A549 treated with AZD9567 at 1 μM for 4 hours (cell line): ENCODE measurements around the gene NUCKS1. TPM values are rescaled to one million over a fixed set of nuclear protein-coding genes. Genes with fewer than 3 reads are reported as not detected.

Experiments used
- total RNA-seq: library from RNA; stranded (reverse); fragments of 200-300 nt; extraction: Qiagen RNA extraction; gene quantifications from 5 replicates; pipeline ENCODE4 v1.2.3, GENCODE V29; 2022; ENCODE audit not compliant: insufficient read depth

The NUCKS1 gene, protein sequence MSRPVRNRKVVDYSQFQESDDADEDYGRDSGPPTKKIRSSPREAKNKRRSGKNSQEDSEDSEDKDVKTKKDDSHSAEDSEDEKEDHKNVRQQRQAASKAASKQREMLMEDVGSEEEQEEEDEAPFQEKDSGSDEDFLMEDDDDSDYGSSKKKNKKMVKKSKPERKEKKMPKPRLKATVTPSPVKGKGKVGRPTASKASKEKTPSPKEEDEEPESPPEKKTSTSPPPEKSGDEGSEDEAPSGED
- total RNA-seq: 106 to 118 TPM (median 110 TPM) in 5 replicates

DNA sequence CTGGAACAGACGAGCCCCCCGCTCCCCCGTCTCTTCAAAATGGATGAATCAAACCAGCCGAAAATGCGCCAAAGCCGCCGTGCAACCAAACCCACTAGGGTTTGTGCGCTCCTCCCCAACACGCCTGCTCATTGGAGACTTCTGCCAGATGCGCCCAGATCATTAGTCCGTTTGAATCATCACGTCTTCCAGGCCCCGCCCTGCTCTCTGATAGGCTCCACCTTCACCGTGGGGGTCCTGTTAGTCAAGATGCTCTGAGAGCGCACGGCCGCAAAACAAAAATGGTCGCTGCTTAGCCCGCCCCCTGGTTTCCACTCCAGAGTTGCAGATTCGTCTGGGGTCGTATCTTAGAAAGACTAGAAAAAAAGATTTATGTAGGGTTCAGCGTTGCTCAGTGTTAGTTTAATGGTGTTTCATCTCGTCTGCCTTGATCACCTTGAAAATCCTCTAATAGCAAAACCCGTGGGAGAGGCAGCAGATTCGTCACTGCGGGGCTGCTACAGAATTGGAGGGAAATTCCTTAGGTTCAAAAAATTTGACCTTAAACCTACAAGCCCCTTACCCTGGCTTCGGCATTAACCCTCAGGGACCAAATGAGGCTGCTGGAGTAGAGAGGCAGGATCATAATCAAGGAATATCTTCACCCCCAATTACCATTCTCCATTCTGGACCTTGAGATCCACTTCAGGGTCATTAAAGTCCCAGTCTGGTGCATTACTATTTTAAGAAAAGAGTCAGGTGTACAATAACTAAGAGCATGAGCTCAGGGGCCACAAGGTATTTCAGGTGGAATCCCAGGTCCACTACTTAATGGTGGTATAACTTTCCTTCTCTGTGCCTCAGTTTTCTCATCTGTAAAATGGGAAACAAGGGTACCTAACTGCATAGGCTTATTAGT lies at the start of gene NUCKS1:
Gene NUCKS1 (minus strand): TSS at position 45 of the 898 bp plus-strand sequence. CDS start 209 bp downstream, outside the sequence.

DNA sequence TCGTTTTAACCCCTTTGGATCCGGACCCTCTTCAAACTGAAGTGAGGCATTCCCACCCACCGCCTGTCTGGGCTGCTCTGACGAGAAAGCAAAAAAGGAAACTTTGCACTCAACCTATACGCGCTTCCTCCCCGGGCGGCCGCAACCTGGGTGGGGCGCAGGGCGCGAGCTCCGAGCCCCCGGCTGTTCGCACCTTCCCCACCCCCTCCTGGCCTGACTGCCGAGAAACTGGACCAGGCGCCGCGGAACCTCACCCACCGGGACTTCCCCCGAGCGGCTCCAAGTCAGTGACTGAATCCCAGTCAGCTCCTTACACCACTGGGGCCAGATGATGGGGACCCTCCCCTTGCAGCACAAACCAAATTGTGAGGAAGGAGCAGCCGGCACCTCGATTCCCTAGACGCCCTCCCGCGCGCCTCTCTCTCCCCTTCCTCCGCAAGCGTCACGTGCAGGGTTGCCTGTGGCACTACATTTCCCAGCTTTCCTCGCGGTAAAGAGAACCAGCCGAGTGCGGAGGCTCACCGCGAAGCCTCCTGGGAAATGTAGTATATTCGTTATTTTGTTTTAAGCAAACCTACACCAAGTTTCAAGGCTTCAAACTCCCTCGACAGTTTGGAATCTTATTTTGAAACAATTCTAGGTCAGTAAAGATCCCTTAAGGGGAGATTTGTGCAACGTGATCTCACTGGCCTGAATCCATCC lies 25.2 kb upstream of the NUCKS1 start, which contains the start of gene RAB29:
Gene RAB29 (minus strand): TSS at position 468 of the 702 bp plus-strand sequence. CDS start 526 bp downstream, outside the sequence.

DNA sequence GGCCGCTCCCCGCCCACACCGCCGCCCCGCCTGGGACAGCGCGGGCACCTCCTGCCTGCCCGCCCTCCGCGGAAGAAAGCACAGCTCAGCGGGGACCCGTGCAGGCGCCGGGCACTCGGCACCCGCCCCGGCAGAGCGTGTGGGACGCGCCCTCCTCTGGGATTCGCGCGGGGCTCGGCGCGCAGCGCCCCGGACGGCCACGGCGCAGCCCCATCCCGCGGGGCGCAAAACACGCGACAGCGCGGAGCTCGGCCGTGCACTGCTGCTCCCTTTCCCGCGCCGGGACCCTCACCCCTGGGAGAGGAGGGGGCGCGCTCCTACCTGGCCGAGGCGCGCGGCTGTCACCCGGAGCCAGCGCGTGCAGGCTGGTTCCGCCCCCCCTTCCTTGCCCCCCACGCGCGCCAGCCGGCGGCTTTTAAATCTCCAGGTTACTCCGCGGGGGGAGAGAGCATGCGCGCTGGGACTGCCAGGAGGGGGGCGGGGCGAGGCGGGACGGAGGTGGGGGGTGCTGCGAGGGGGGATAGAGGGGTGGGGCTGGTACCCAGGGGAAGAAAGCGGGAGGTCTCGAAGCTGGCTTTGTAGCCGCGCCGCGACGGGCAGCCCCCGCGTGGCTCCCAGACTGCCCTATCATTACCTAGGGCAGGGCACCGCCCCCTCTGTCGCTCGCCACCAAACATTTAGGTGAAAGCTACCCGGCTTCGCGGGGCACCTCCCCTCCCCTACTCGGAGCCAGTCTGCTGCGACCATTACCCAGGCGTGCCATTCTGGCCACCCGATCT lies 69.7 kb downstream of the NUCKS1 start, which contains the start of gene SLC45A3:
Gene SLC45A3 (minus strand): TSS at position 437 of the 779 bp plus-strand sequence. CDS start 15,853 bp downstream, outside the sequence.

Other genes starting within 250 kb of the NUCKS1 start
- 0.92 to 1.2 TPM (median 1.1 TPM) in 4 of 5 replicates, not detected in the other for gene CDK18, start 245.5 kb downstream of the NUCKS1 start, total RNA-seq
- 6.0 to 13.4 TPM (median 6.8 TPM) in 5 replicates for gene ELK4, start 118.2 kb downstream of the NUCKS1 start, total RNA-seq
- 3.9 to 5.5 TPM (median 5.0 TPM) in 5 replicates for gene SLC45A3, start 69.7 kb downstream of the NUCKS1 start, total RNA-seq
- 8.7 to 10.7 TPM (median 9.4 TPM) in 5 replicates for gene RAB29, start 25.3 kb upstream of the NUCKS1 start, total RNA-seq
- gene SLC41A1, start 63.0 kb upstream of the NUCKS1 start, total RNA-seq: 15.2 to 23.9 TPM (median 22.9 TPM) in 5 replicates
- gene PM20D1, start 100.0 kb upstream of the NUCKS1 start, total RNA-seq: not detected in 5 replicates
- gene SLC26A9, start 193.3 kb upstream of the NUCKS1 start, total RNA-seq: 0.06 to 0.13 TPM (median 0.08 TPM) in 4 of 5 replicates, not detected in the other